ENCODE measurements around the gene KLC4. TPM values are rescaled to one million over a fixed set of nuclear protein-coding genes. Genes with fewer than 3 reads are reported as not detected.
A peak's percentile ranks its signal among the peaks of the same experiment; 100 is the strongest.

The KLC4 gene
- total and polyA plus RNA-seq, 9 of the 15 experiments (the other 6 are each of a cell fraction or from before 2014, with no cell fraction given): 1.7 to 16.2 (median 7.7) TPM

DNA sequence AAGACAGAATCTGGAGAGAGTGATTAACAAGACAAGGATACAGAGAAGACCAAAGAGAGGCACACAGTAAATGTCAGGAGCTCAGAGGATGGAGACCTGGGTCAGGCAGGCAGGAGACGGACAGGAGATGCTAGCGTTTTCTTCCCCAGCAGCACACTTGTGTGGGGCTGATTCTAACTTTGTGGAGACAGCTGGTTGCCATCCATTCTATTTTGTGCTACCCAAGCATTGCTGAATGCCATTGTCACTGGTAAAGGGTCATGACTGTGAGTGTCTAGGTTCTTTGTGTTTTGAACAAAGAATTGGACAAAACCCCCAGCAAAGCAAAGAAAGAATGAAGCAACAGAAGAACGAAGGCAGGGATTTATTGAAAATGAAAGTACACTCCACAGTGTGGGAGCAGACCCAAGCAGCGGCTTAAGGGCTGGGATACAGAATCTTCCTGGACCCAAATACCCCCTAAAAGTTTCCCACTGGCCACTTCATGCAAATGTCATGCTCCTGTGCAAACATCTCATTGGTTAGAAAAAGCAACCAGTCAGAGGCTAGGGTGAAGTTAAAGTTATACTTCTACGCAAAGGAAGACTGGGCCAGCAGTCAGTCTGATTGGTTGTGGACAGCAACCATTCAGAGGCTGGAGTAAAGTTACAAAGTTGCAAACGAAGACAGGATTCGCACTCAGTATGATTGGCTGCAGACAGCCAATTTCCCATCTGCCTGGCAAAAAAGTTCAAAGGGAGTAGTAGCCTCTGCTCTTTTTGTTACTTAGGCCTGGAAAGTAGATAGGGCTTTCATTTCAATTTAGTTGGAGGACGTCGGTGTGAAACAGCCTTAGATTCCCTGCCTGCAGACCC is 34.2 kb downstream of the KLC4 start (continued):
- TF ChIP-seq, protein P1, sequence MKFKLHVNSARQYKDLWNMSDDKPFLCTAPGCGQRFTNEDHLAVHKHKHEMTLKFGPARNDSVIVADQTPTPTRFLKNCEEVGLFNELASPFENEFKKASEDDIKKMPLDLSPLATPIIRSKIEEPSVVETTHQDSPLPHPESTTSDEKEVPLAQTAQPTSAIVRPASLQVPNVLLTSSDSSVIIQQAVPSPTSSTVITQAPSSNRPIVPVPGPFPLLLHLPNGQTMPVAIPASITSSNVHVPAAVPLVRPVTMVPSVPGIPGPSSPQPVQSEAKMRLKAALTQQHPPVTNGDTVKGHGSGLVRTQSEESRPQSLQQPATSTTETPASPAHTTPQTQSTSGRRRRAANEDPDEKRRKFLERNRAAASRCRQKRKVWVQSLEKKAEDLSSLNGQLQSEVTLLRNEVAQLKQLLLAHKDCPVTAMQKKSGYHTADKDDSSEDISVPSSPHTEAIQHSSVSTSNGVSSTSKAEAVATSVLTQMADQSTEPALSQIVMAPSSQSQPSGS (CRISPR knock-in tag; IDR thresholded peaks at IDR 0.05): no peak
- TF ChIP-seq PHB (CRISPR knock-in tag; IDR thresholded peaks at IDR 0.05): no peak
- no peak for TF ChIP-seq THRAP3 (IDR thresholded peaks at IDR 0.05; ENCODE audit: borderline replicate concordance)
- TF ChIP-seq ZNF282 (CRISPR knock-in tag; IDR thresholded peaks at IDR 0.05): no peak
- TF ChIP-seq ZNF197 (CRISPR knock-in tag; IDR thresholded peaks at IDR 0.05; ENCODE audit: low read depth): no peak
- TF ChIP-seq, protein P2, sequence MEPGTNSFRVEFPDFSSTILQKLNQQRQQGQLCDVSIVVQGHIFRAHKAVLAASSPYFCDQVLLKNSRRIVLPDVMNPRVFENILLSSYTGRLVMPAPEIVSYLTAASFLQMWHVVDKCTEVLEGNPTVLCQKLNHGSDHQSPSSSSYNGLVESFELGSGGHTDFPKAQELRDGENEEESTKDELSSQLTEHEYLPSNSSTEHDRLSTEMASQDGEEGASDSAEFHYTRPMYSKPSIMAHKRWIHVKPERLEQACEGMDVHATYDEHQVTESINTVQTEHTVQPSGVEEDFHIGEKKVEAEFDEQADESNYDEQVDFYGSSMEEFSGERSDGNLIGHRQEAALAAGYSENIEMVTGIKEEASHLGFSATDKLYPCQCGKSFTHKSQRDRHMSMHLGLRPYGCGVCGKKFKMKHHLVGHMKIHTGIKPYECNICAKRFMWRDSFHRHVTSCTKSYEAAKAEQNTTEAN (CRISPR knock-in tag; IDR thresholded peaks at IDR 0.05): no peak
- TF ChIP-seq, protein P3, sequence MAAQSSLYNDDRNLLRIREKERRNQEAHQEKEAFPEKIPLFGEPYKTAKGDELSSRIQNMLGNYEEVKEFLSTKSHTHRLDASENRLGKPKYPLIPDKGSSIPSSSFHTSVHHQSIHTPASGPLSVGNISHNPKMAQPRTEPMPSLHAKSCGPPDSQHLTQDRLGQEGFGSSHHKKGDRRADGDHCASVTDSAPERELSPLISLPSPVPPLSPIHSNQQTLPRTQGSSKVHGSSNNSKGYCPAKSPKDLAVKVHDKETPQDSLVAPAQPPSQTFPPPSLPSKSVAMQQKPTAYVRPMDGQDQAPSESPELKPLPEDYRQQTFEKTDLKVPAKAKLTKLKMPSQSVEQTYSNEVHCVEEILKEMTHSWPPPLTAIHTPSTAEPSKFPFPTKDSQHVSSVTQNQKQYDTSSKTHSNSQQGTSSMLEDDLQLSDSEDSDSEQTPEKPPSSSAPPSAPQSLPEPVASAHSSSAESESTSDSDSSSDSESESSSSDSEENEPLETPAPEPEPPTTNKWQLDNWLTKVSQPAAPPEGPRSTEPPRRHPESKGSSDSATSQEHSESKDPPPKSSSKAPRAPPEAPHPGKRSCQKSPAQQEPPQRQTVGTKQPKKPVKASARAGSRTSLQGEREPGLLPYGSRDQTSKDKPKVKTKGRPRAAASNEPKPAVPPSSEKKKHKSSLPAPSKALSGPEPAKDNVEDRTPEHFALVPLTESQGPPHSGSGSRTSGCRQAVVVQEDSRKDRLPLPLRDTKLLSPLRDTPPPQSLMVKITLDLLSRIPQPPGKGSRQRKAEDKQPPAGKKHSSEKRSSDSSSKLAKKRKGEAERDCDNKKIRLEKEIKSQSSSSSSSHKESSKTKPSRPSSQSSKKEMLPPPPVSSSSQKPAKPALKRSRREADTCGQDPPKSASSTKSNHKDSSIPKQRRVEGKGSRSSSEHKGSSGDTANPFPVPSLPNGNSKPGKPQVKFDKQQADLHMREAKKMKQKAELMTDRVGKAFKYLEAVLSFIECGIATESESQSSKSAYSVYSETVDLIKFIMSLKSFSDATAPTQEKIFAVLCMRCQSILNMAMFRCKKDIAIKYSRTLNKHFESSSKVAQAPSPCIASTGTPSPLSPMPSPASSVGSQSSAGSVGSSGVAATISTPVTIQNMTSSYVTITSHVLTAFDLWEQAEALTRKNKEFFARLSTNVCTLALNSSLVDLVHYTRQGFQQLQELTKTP (IDR thresholded peaks at IDR 0.05; ENCODE audit: low read depth in 1 of 2, partially characterized antibody in 2 of 2): no peak
- no peak for TF ChIP-seq ETV1 (tag; conservative IDR thresholded peaks at IDR 0.05; ENCODE audit: low read depth)
- no peak for TF ChIP-seq BCL6 (CRISPR knock-in tag; IDR thresholded peaks at IDR 0.05)
- no peak for TF ChIP-seq TAF9B (IDR thresholded peaks at IDR 0.05; ENCODE audit: partially characterized antibody)
- TF ChIP-seq PURB (CRISPR knock-in tag; IDR thresholded peaks at IDR 0.05; ENCODE audit: low read depth): no peak
- no peak for TF ChIP-seq EZH2 (IDR thresholded peaks at IDR 0.05; ENCODE audit: borderline replicate concordance, low read depth, low read length)
- TF ChIP-seq NRF1 (conservative IDR thresholded peaks at IDR 0.05 in 1 of 2, IDR thresholded peaks at IDR 0.05 in 1 of 2): peak; percentile 60 to 71
- TF ChIP-seq, protein P4, sequence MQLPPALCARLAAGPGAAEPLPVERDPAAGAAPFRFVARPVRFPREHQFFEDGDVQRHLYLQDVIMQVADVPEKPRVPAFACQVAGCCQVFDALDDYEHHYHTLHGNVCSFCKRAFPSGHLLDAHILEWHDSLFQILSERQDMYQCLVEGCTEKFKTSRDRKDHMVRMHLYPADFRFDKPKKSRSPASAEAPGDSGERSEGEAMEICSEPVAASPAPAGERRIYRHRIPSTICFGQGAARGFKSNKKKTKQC (CRISPR knock-in tag; IDR thresholded peaks at IDR 0.05): no peak
- no peak for TF ChIP-seq TAF1 (IDR thresholded peaks at IDR 0.05; ENCODE audit: control insufficient read depth, extremely low read depth, insufficient read depth, low read length, severe bottlenecking)
- no peak for TF ChIP-seq RAD51 (IDR thresholded peaks at IDR 0.05; ENCODE audit: borderline replicate concordance, low read depth)
- no peak for TF ChIP-seq ATF1 (CRISPR knock-in tag; IDR thresholded peaks at IDR 0.05)
- peak; percentile 62 for TF ChIP-seq ATF1 (tag; IDR thresholded peaks at IDR 0.05)
- no peak for TF ChIP-seq ZNF124 (CRISPR knock-in tag; IDR thresholded peaks at IDR 0.05)
- TF ChIP-seq ESRRA (IDR thresholded peaks at IDR 0.05; ENCODE audit: borderline replicate concordance, low read depth): no peak
- no peak for TF ChIP-seq NFE2L1 (tag; IDR thresholded peaks at IDR 0.05; ENCODE audit: borderline replicate concordance, low read depth)
